Vagina (tissue), 2 donors: ENCODE results near the gene TMEM134. TPM values are rescaled to one million over a fixed set of nuclear protein-coding genes. Genes with fewer than 3 reads are reported as not detected.

Experiments
- DNase-seq, 2 donors: peaks; one replicate each; pipeline ENCODE4 v3.0.0-alpha.2; 2017; ENCODE audit errors: extremely low spot score in 2 of 2
- H3K27ac ChIP-seq: fragments of 200-600 bp; sonication (generic); one replicate; pipeline ENCODE4 v1.5.1; 2019
- H3K27me3 ChIP-seq: fragments of 200-600 bp; sonication (generic); one replicate; pipeline ENCODE4 v1.5.1; 2019
- H3K36me3 ChIP-seq, 2 donors: fragments of 200-600 bp; sonication (generic); one replicate each; pipeline ENCODE4 v1.5.1; 2017 to 2019
- H3K4me1 ChIP-seq: fragments of 200-600 bp; sonication (generic); one replicate; pipeline ENCODE4 v1.5.1; 2019
- H3K4me3 ChIP-seq, 2 donors: fragments of 200-600 bp; sonication (generic); 1 replicate in 1 of 2; 2 replicates in 1 of 2; pipeline ENCODE4 v1.5.1; 2016 to 2019
- H3K9me3 ChIP-seq: fragments of 200-600 bp; sonication (generic); one replicate; pipeline ENCODE4 v1.5.1; 2019
- CTCF ChIP-seq, 3 experiments: fragments of 450-650 bp in 2 of 3; fragments of 200-600 bp in 1 of 3; sonication (generic) in 1 of 3; IDR thresholded peaks; one replicate each; pipeline ENCODE4 v1.5.1; 2017 to 2019; ENCODE audit warnings: antibody characterized with exemption in 3 of 3, mild to moderate bottlenecking in 2 of 3, moderate library complexity in 2 of 3
- POLR2A ChIP-seq, 2 donors: fragments of 450-650 bp; IDR thresholded peaks; one replicate each; pipeline ENCODE4 v1.6.1; 2017; ENCODE audit warnings: antibody characterized with exemption in 2 of 2, mild to moderate bottlenecking in 2 of 2, moderate library complexity in 2 of 2
- POLR2AphosphoS5 ChIP-seq, 2 donors: sonication (generic); formaldehyde crosslinking; IDR thresholded peaks; one replicate each; pipeline ENCODE4 v1.9.0; 2017; ENCODE audit warnings: antibody characterized with exemption in 2 of 2, mild to moderate bottlenecking in 2 of 2, low read depth in 1 of 2; ENCODE audit not compliant: insufficient read depth in 1 of 2
- intact Hi-C: fragments of 100-400 bp; cut with DNase I; formaldehyde crosslinking; loops from one replicate; pipeline ENCODE4 v1.15.1; 2023
- total RNA-seq: library from RNA; depleted of rRNA; stranded (reverse); fragments of >200 nt; gene quantifications from one replicate; pipeline ENCODE4 v1.2.3, GENCODE V29; 2016

TMEM134 gene
- total RNA-seq, 1 donor from 2014 or later = 88.6 TPM

GRCh38 chr11:67470337-67471002 is 1.4 kb upstream of the TMEM134 start:
- H3K4me1 ChIP-seq = peaks cover 36% of the 10 kb centered on the region
- no peaks in the 10 kb centered on the region for H3K9me3 ChIP-seq
- no peak overlapping the region for H3K4me3 ChIP-seq
- DNase-seq = no peak
- no peaks in the 10 kb centered on the region for H3K27me3 ChIP-seq
- intact Hi-C loops = no loop called here
- no peak overlapping the region for H3K27ac ChIP-seq
- H3K36me3 ChIP-seq = no peaks in the 10 kb centered on the region
- no peak for TF ChIP-seq CTCF (IDR thresholded peaks at IDR 0.05)
- no peak for TF ChIP-seq POLR2A (IDR thresholded peaks at IDR 0.05)
- no peak for TF ChIP-seq POLR2AphosphoS5 (IDR thresholded peaks at IDR 0.05; ENCODE audit: insufficient read depth in 1 of 2, low read depth in 1 of 2)

GRCh38 chr11:67469508-67469811 is 409 bp upstream of the TMEM134 start:
- H3K27ac ChIP-seq = peak overlapping the region; percentile 78
- H3K27me3 ChIP-seq = no peaks in the 10 kb centered on the region
- H3K4me3 ChIP-seq = peak overlapping the region; percentile 67 to 87
- H3K4me1 ChIP-seq = peaks cover 45% of the 10 kb centered on the region
- no peaks in the 10 kb centered on the region for H3K36me3 ChIP-seq
- no peak for DNase-seq
- H3K9me3 ChIP-seq = no peaks in the 10 kb centered on the region
- intact Hi-C loops = loop anchor here (5.0 to 10.0 kb wide), 2 partner anchors 47 to 65 kb away; partner anchors contain the start of genes PPP1CA and TBC1D10C
- TF ChIP-seq POLR2AphosphoS5 (IDR thresholded peaks at IDR 0.05; ENCODE audit: insufficient read depth in 1 of 2, low read depth in 1 of 2) (no peak), POLR2A (IDR thresholded peaks at IDR 0.05) (no peak), CTCF (IDR thresholded peaks at IDR 0.05) (peak in 1 of 3 experiments; percentile 2)

GRCh38 chr11:67468456-67468758 is 644 bp downstream of the TMEM134 start:
- Histone ChIP-seq H3K4me1 (peaks cover 55% of the 10 kb centered on the region), H3K9me3 (no peaks in the 10 kb centered on the region), H3K27ac (peak overlapping the region; percentile 78), H3K27me3 (no peaks in the 10 kb centered on the region), H3K4me3 (peak overlapping the region; percentile 67 to 87), H3K36me3 (no peaks in the 10 kb centered on the region)
- intact Hi-C loops = loop anchor here (5.0 to 10.0 kb wide), 2 partner anchors 46 to 64 kb away; partner anchors contain the start of genes PPP1CA and TBC1D10C
- no peak for DNase-seq
- TF ChIP-seq POLR2AphosphoS5 (IDR thresholded peaks at IDR 0.05; ENCODE audit: insufficient read depth in 1 of 2, low read depth in 1 of 2) (no peak), CTCF (IDR thresholded peaks at IDR 0.05) (no peak), POLR2A (IDR thresholded peaks at IDR 0.05) (no peak)

- Histone ChIP-seq H3K4me3 (peak overlapping the region; percentile 67 to 87), H3K9me3 (no peaks in the 10 kb centered on the region), H3K27me3 (no peaks in the 10 kb centered on the region), H3K27ac (peak overlapping the region; percentile 78), H3K4me1 (peaks cover 55% of the 10 kb centered on the region), H3K36me3 (no peaks in the 10 kb centered on the region)
- intact Hi-C loops = loop anchor here (5.0 to 10.0 kb wide), 2 partner anchors 46 to 63 kb away; partner anchors contain the start of genes PPP1CA and TBC1D10C
- TF ChIP-seq CTCF (IDR thresholded peaks at IDR 0.05) (no peak), POLR2AphosphoS5 (IDR thresholded peaks at IDR 0.05; ENCODE audit: insufficient read depth in 1 of 2, low read depth in 1 of 2) (peak; percentile 22 to 71), POLR2A (IDR thresholded peaks at IDR 0.05) (peak in 1 of 2 donors; percentile 13)
- no peak for DNase-seq
Observed at GRCh38 chr11:67468056-67468455, 995 bp downstream of the TMEM134 start.
